GM12864 (cell line): ENCODE results near the gene SOCS1.

ENCODE experiments used
- DNase-seq: peaks from one replicate; pipeline ENCODE4 v3.0.0-alpha.2; 2011; ENCODE audit warnings: low read depth
- H3K4me3 ChIP-seq: 2 replicates; pipeline ENCODE4 v1.5.1; 2011; ENCODE audit warnings: mild to moderate bottlenecking, low read depth, low read length, control low read depth
- TF ChIP-seq, protein P1 (sequence below): IDR thresholded peaks from 2 replicates; pipeline ENCODE4 v1.5.1; 2011; ENCODE audit warnings: low read depth, mild to moderate bottlenecking, moderate library complexity, low read length, control low read depth, inconsistent platforms; ENCODE audit errors: missing control alignments

SOCS1 gene

DNA sequence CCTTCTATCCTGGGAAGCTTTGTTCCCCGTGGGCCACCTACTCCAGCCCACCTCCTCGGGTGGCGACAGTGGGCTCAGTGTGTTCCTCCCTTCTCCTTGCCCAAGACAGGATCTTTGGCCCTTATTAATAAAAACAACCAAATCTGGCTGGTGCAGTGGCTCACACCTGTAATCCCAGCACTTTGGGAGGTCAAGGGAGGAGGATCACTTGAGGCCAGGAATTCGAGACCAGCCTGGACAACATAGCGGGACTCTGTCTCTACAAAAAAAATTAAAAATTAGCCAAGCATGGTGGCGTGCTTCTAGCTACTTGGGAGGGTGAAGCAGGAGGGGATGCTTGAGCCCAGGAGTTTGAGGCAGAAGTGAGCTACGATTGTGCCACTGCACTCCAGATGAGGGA is 42.2 kb downstream of the SOCS1 start:
- TF ChIP-seq, protein P1, sequence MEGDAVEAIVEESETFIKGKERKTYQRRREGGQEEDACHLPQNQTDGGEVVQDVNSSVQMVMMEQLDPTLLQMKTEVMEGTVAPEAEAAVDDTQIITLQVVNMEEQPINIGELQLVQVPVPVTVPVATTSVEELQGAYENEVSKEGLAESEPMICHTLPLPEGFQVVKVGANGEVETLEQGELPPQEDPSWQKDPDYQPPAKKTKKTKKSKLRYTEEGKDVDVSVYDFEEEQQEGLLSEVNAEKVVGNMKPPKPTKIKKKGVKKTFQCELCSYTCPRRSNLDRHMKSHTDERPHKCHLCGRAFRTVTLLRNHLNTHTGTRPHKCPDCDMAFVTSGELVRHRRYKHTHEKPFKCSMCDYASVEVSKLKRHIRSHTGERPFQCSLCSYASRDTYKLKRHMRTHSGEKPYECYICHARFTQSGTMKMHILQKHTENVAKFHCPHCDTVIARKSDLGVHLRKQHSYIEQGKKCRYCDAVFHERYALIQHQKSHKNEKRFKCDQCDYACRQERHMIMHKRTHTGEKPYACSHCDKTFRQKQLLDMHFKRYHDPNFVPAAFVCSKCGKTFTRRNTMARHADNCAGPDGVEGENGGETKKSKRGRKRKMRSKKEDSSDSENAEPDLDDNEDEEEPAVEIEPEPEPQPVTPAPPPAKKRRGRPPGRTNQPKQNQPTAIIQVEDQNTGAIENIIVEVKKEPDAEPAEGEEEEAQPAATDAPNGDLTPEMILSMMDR: no peak
- DNase-seq: no peak
- H3K4me3 ChIP-seq: no peak overlapping the region

GRCh38 chr16:11213373-11213772 is 42.6 kb downstream of the SOCS1 start:
- TF ChIP-seq, protein P1: no peak
- DNase-seq: no peak
- H3K4me3 ChIP-seq: no peak overlapping the region

DNA sequence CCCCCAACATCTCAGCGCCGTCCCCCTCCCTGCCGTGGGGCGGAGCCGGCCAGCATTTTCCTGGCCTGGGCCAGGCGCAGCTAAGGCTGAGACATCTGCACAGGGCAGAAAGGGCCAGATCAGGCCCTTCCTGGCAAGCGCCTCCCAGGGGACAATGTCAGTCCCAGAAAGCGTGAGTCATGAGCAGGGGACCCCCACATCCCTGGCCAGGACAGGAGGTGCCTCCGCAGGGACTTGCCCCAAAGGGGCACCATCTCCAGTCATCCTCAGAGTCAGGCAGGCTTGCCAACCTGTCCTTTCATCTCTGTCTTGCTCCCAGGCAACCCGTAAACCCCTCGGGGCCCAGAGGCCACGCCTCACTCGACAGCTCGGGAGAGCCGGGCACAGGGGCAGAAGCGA is 43.2 kb downstream of the SOCS1 start:
- TF ChIP-seq, protein P1: no peak
- no peak overlapping the region for H3K4me3 ChIP-seq
- no peak for DNase-seq

DNA sequence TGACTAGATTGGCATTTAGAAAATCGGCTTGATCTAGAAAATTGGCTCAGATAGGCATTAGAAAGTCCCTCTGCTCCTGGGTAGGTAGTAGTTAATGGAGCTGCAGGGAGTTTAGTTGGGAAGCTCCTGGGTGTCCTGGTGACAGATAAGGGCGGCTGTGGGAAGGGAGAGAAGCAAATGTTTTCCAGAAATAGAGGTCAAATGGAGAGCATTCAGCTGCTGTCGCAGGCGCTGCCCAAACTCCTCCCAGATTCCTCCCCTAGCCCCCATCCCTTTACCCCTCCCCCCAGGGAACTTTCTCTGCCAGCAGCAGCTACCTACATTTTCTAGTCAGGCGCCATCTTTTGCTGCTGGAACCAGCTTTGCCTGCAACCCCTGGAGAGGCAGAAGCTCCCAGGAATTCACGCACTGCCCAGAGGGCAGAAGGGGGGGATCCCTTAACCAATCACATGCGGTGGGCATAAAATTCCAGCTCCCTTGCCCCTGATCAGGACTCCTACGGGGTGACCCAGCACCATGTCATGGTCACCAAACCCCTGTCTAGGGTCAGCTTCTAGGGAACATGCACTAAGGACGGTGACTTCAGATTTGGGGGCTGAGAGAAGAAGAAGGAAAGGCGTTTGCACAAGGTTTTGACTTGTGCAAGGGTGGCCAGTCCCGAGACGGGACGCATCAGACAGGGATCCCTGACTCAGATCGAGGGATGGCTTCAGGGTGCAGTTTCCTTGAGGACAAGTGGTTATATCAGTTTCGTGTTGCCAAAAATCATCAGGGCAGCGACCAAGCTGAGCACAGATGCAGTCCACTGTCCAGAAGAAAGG is 43.8 kb downstream of the SOCS1 start:
- no peak for DNase-seq
- TF ChIP-seq, protein P1: no peak
- no peak overlapping the region for H3K4me3 ChIP-seq

- TF ChIP-seq, protein P1: no peak
- H3K4me3 ChIP-seq: no peak overlapping the region
- DNase-seq: no peak
Measured at GRCh38 chr16:11211061-11211976, 44.7 kb downstream of the SOCS1 start.

- TF ChIP-seq, protein P1: no peak
- no peak for DNase-seq
- H3K4me3 ChIP-seq: no peak overlapping the region
Measured at GRCh38 chr16:11210260-11210659, 45.7 kb downstream of the SOCS1 start.
